Activated naive CD4-positive, alpha-beta T cell treated with anti-CD3 and anti-CD28 coated beads, Interleukin-2, amount 50 U/mL, for 16 hours (primary cell): ENCODE results near the gene SMARCAD1.

Source experiments
- DNase-seq: peaks from one replicate; pipeline ENCODE4 v3.0.0-alpha.2; 2020

Gene SMARCAD1, protein sequence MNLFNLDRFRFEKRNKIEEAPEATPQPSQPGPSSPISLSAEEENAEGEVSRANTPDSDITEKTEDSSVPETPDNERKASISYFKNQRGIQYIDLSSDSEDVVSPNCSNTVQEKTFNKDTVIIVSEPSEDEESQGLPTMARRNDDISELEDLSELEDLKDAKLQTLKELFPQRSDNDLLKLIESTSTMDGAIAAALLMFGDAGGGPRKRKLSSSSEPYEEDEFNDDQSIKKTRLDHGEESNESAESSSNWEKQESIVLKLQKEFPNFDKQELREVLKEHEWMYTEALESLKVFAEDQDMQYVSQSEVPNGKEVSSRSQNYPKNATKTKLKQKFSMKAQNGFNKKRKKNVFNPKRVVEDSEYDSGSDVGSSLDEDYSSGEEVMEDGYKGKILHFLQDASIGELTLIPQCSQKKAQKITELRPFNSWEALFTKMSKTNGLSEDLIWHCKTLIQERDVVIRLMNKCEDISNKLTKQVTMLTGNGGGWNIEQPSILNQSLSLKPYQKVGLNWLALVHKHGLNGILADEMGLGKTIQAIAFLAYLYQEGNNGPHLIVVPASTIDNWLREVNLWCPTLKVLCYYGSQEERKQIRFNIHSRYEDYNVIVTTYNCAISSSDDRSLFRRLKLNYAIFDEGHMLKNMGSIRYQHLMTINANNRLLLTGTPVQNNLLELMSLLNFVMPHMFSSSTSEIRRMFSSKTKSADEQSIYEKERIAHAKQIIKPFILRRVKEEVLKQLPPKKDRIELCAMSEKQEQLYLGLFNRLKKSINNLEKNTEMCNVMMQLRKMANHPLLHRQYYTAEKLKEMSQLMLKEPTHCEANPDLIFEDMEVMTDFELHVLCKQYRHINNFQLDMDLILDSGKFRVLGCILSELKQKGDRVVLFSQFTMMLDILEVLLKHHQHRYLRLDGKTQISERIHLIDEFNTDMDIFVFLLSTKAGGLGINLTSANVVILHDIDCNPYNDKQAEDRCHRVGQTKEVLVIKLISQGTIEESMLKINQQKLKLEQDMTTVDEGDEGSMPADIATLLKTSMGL

GRCh38 chr4:94207469-94208224 is at the start of gene SMARCAD1:
Gene SMARCAD1 (plus strand): TSS chr4:94207865. CDS start chr4:94208395, 530 bp downstream.
- DNase-seq, result peak; percentile 88

DNA sequence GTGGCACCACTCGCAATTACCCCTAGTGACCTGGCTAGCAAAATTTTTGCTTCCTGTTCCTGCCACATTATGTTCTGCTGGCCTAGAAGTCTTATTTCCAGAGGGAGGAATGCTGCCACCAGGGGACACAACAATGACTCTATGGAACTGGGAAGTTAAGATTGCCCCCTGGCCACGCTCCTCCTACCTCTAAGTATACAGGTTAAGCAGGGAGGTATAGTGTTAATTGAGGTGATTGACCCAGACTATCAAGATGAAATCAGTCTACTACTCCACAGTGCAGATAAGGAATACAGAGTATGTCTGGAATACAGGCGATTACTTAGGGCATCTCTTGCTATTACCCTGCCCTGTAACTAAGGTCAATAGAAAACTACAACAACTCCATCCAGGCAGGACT is 48.8 kb upstream of the SMARCAD1 start:
- no peak for DNase-seq

- DNase-seq, result no peak
Observed at GRCh38 chr4:94159790-94160189, 47.9 kb upstream of the SMARCAD1 start.

DNA sequence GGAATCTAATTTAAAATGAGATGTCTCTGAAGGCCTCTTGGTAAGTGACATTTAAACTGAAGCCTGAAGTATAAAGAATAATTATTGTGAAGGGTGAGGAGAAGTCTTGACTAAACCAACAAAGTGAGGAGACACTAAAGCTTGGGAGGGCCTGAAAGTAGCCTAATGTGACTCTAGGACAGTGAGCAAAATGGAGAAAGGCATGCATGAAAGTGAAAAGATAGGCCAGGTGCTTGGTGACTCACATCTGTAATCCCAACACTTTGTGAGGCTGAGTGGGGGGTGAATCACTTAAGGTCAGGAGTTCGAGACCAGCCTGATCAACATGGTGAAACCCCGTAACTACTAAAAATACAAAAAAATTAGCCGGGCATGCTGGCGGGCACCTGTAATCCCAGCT is 46.9 kb upstream of the SMARCAD1 start:
- DNase-seq, result no peak

GRCh38 chr4:94165256-94165655 is 42.4 kb upstream of the SMARCAD1 start:
- no peak for DNase-seq

DNA sequence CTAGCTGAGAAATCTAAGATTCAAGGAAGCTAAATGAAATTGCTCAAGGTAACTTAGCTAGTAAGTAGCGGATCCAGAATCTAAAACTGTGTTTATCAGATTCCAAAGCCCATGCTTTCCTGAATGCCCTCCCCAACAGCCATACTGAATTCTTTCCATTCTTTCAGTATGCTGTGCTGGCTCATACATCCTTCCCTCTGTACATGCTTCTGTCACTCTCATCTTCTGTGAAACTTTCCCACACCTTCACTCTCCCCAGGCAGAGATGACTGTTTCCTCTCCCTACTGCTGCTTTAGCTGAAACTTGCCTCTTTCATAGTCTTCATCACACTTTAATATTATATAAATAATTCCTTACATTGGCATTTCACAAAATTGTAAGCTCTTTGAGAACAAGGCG is 39.3 kb upstream of the SMARCAD1 start:
- DNase-seq, result no peak

DNA sequence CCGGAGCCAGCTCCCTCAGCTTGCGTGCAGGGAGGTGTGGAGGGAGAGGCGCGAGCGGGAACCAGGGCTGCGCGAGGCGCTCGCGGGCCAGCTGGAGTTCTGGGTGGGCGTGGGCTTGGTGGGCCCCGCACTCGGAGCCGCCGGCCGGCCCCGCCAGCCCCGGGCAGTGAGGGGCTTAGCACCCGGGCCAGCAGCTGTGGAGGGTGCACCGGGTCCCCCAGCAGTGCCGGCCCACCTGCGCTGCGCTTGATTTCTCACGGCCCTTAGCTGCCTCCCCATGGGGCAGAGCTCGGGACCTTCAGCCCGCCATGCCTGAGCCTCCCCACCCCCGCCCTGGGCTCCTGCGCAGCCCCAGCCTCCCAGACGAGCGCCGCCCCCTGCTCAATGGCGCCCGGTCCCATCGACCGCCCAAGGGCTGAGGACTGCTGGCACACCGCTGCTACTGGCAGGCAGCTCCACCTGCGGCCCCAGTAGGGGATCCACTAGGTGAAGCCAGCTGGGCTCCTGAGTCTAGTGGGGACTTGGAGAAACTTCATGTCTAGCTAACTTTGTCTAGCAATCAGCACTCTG is 37.8 kb upstream of the SMARCAD1 start:
- no peak for DNase-seq

DNA sequence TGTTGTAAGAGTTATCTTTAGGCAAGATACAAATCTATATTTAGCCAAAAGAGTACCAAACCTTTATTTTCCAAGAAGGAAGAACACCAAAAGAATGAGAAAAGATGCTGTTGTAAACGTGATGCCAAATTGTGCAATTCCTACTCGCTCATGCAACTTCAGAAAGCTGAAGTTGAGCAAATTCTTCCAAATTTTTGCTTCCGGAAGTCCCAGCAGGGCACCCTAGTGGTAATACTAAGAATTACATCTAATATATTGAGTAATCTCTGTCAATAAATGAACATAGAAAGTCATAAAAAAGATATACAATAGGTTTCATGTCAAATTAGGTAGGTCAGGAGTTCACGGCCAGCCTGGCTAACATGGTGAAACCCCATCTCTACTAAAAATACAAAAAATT is 36.0 kb upstream of the SMARCAD1 start:
- DNase-seq, result no peak

DNA sequence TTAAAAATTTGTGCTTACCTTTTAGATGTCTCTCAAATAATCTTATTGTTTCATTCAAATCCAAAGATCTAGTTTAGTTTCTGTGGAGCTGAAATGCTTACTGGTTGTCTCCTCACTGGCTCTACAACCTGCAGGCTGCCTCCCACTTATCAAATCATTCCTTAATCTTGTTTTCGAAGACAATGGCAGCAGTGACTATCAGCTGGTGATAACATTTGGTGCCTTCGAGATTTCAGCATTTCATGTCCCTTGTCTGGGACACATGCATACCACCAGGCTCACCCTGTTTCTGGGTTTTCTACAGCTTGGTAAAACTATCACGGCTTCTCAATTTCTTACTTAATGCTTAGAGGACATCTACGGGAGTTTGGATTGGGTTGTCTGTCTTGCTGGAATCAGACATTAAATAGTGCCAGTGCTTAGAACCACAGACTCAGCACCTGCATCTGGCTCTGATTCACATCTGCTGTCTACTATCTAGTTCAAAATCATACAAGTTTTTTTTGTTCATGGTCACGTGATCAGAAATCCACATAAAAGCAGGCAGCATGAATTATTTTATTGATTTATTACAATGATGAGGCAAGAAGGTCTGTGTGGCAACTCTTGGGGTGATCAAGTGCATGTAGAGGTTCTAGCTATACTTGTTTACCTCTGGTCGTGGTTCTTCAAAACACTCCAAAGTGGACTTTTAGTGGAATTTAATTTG is 32.0 kb upstream of the SMARCAD1 start:
- DNase-seq, result no peak

- no peak for DNase-seq
Observed at GRCh38 chr4:94177822-94178221, 29.8 kb upstream of the SMARCAD1 start.

- DNase-seq, result no peak
Observed at GRCh38 chr4:94181815-94182214, 25.9 kb upstream of the SMARCAD1 start.

GRCh38 chr4:94202769-94203168 is 4.9 kb upstream of the SMARCAD1 start:
- DNase-seq, result no peak

DNA sequence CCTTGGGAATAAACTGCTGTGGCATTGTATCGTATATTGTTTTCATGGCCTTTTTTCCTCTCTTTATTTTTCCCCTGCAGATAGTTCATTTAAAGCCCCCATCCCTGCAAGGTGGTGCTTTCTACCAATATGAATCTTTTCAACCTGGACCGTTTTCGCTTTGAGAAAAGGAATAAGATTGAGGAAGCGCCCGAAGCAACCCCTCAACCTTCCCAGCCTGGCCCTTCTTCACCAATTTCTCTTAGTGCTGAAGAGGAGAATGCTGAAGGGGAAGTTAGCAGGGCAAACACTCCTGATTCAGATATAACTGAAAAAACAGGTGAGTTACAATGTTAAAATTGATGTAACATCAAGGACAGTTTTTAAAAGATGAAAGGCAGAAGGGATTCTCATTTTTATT is 601 bp downstream of the SMARCAD1 start:
- DNase-seq, result no peak

GRCh38 chr4:94208918-94209317 is 1.3 kb downstream of the SMARCAD1 start:
- DNase-seq, result no peak

DNA sequence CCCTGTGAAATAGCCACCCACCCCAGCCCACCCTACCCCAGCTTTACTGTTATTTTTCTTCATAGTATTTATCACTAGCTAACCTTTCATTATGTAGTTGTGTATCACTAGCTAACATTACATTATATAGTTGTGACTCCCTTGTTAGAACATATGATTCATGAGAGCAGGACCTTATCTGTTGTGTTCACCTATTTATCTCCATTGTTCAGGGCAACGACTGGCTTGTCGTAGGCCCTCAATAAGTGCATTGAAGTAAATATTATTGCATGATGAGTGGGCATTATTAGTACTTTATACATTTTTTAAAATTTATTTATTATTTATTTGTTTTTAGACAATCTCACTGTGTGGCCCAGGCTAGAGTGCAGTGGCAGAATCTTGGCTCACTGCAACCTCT is 4.2 kb downstream of the SMARCAD1 start:
- no peak for DNase-seq

DNA sequence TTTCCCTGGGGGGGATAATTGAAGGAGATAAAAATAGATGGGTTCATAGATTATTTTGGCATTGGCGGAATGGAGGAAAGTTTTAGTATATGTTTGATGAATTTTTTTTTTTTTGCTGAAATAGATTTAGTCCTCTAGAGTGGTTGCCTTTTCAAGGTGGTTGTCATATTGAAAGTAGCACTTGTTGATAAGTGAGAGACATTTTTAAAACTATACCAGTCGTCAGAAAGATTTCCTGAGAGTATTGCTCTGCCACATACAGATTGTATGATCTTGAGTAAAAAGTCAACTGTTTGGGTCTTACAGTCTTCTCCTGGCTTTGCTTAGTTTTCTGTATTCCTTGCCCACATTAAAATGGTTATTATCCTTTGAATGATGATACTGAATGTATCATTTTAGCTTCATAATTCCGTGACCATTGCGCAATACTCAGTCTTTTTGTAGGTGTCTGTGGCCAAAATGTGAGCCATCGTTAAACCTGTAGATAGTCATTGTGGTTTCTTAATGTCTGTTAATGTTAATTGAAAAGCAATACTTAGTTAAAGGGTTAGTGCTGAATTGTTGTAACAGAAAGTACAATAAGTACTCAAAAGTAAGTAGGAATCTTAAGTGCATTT is 7.1 kb downstream of the SMARCAD1 start:
- DNase-seq, result no peak

DNA sequence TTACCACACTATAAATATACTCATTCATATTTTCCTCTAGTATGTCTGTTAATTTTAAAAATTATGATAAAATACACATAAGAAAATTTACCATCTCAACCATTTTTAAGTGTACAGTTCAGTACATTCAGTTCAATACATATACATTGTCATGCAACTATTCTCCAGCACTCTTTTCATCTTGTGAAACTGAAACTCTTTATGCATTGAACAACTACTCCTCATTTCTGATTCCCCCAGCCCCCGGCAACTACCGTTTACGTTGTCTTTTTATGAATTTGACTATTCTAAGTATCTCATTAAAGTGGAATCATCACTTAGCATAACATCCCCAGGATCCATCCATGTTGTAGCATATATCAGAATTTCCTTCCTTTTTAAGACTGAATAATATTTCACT is 8.7 kb downstream of the SMARCAD1 start:
- DNase-seq, result no peak

- no peak for DNase-seq
Observed at GRCh38 chr4:94219402-94219801, 11.7 kb downstream of the SMARCAD1 start.

GRCh38 chr4:94221916-94222315 is 14.3 kb downstream of the SMARCAD1 start:
- DNase-seq, result no peak

- no peak for DNase-seq
Observed at GRCh38 chr4:94225449-94225848, 17.8 kb downstream of the SMARCAD1 start.

DNA sequence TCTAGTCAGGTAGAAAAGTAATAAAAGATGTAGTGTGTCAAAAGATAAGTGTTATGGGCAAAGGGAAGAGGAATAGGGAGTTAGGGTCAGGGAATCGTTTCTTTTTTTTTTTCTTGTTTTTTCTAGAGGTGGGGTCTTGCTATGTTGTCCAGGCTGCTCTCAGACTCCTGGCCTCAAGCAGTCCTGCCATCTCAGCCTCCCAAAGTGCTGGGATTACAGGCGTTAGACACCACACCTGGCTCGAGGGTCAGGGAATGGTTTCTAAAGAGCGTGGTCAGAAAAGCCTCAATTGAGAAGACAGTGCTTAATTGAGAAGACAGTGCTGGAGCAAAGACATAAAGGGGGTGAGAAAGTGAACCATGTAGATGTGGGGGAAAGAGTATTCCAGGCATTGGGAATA is 19.1 kb downstream of the SMARCAD1 start:
- DNase-seq, result no peak
